Ramos (cell line): Measurements from ENCODE around the gene URI1.
"Not testable (repeated sequence)": the region's sequence is repeated elsewhere in the genome, so short reads cannot be mapped to it uniquely, and the experiment has no call there.

Experiments
- in situ Hi-C: fragments of 300-500 bp; cut with MboI; formaldehyde crosslinking; loops from one replicate; pipeline ENCODE4 v1.14.3; 2022; ENCODE audit warnings: low sequenced_read_pairs; ENCODE audit not compliant: unreplicated experiment

URI1 gene

DNA sequence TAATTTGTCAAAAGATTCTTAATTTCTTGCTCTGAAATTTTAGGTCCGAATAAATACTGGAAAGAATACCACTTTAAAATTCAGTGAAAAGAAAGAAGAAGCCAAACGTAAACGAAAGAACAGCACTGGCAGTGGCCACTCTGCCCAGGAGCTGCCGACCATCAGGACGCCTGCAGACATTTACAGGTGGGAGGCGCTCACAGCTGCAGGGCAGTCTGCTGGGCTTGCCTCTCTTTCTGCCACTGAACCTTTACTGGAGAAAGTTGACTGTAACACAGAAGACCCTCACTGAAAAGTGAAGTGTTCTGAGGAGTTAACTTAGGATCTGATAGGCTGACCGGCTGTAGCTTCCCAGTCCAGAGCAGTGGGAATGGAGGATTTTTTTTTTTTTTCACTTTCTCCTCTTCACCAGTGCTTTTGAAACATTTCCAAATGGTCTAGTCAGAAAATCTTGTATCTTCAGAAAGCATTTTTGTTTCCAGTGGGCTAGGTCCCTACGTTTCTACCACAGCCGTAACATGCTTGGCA is 69.1 kb downstream of the URI1 start:
- in situ Hi-C loops, result no loop called here

DNA sequence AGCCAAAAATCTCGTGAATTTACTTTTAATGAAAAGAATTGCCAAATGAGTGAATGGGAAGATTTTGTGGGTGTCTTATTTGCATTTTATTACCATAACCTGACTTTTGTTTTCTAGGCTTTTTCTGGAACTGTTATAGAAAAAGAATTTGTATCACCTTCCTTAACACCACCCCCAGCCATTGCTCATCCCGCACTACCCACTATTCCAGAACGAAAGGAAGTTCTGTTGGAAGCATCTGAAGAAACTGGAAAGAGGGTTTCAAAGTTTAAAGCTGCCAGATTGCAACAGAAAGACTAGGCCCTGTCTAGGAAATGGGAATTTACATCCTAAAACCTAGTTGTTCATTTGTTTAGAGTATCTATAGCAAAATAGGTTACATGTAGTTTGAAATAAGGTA is 72.7 kb downstream of the URI1 start:
- in situ Hi-C loops, result no loop called here

- in situ Hi-C loops, result no loop called here
Observed at GRCh38 chr19:30017172-30017571, 75.1 kb downstream of the URI1 start.

GRCh38 chr19:30020189-30020588 is 78.2 kb downstream of the URI1 start:
- in situ Hi-C loops, result no loop called here

DNA sequence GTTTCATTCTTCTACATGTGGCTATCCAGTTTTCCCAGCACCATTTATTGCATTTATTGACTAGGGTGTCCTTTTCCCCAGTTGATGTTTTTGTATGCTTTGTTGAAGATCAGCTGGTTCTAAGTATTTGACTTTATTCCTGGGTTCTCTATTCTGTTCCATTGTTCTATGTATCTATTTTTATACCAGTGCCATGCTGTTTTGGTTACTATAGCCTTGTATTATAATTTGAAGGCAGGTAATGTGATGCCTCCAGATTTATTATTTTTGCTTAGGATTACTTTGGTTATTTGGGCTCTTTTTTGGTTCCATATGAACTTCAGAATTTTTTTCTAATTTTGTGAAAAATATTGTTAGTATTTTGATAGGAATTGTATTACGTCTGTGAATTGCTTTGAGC is 80.6 kb downstream of the URI1 start:
- in situ Hi-C loops, result no loop called here

GRCh38 chr19:30023330-30023729 is 81.3 kb downstream of the URI1 start:
- in situ Hi-C loops, result no loop called here

GRCh38 chr19:30024091-30024490 is 82.1 kb downstream of the URI1 start:
- in situ Hi-C loops, result no loop called here

DNA sequence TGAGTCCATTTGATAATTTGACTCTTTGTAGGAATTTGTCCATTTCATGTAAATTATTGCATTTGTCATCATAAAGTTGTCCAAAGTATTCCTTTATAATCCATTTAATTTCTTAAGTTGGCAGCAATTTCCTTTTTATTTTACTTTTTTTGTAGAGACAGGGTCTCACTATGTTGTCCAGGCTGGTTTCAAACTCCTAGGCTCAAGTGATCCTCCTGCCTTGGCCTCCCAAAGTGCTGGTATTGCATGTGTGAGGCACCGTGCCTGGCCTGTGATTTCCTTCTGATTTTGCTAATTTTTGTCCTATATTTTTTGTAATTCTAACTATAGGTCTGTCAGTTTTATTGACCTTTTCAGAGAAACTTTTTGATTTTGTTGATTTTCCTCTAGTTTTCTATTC is 84.9 kb downstream of the URI1 start:
- in situ Hi-C loops, result no loop called here

- in situ Hi-C loops, result no loop called here
Observed at GRCh38 chr19:30028118-30028991, 86.3 kb downstream of the URI1 start.

DNA sequence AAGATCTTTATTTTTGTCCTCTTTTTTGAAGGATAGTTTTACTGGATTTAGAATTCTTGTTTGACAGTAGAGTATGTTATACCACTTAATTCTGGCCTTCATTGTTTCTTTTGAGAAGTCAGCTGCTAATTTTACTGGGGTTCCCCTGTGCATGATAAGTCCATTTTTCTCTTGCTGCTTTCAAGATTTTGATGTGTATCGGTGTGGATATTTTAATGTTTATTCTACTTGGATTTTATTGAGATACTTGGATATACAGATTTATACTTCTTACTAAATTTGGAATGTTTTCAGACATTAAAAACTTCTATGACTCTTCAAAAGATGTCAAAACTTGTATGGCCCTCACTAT is 86.9 kb downstream of the URI1 start:
- in situ Hi-C loops, result no loop called here

DNA sequence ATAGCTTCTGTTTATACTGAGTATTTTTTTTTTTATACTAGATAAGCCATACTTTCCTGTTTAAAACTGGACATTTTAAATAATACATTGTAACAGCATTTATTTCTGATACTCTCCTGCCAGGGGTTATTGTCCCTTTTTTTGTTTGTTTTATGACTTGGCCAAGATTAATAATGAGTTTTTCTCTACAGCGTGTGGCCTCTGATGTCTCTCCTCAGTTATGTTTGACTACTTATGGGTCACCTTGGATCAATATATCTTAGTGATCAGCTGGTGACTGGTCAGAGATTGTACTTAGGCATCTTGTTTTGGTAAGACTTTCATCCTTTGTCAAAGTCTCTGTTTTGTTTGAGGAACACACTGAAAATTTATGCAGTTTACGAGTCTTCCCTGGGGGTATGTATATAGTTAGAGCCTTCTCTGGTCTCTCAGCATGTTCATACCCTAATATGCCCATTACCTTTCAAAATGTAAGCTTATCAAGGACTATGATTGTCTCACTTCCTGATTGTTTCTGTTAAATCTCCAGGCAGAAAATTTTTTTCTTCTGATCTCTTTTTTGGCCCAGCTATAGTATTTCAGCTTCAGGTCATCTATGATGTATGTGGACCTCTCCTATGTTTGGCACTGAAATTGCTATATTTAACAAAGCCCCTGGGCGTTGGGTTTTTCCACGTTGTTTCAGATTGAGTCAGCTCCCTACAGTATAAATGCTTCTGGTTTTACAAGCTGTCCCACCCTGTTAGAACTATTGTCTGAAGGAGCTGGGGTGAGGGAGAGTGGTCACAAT is 87.9 kb downstream of the URI1 start:
- in situ Hi-C loops, result no loop called here

DNA sequence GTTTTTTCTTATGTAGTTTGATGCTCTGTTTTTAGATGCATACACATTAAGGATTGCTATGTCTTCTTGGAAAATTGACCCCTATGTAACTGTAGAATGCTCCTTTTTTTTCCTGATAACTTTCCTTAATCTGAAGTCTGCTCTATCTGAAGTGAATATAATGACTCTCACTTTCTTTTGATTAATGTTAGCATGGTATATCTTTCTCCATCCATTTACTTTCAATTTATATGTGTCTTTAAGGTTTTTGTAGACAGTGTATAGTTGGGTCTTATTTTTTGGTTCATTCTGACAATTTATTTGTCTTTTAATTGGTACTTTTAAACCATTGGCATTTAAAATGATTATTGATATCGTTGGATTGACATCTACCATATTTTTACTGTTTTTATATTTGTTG is 92.3 kb downstream of the URI1 start:
- in situ Hi-C loops, result no loop called here

DNA sequence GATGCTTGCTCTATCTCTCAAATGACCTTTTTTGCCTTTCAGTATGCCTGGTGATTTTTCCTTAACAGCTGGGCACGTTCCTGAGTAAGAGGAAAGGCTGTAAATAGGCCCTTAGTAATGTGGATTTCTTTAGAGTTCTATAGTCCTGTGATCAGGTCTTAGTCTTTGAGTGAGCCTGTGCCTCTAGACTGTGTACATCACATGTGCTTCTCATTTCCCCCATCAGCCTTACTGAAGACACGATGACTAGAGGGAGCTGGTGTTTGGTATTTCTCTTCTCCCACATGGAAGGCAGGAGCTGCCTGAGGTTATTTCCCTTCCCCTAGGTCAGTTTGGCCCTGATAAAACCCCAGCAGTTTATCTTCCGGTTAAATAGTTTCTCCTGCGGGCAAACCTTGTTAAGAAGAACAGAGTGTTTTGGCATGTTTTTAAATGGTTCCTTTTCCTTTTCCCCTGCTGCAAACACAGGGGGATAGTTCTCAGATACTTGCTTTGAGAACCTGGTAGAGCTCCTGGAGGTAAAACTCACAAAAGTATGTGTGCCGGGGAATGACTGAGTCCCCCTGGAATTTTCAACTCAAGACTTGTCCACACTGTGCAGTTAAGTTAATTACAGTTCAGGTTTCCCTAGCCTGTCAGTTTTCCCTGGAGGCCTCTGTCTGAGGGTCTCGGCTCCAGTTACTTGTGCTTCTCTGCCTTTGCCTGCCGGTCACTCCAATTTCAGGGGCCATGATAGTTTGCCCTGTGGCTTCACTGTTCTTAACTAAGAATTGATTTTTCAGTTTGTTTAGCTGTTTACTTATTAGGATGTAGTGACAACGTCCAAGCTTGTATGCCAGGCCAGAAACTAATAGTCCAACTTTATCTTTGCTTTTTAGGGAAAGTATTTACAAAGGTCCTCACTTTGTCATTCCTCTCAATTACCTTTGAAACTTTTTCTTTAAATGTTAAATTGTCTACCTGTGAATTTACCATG is 94.4 kb downstream of the URI1 start:
- in situ Hi-C loops, result no loop called here

DNA sequence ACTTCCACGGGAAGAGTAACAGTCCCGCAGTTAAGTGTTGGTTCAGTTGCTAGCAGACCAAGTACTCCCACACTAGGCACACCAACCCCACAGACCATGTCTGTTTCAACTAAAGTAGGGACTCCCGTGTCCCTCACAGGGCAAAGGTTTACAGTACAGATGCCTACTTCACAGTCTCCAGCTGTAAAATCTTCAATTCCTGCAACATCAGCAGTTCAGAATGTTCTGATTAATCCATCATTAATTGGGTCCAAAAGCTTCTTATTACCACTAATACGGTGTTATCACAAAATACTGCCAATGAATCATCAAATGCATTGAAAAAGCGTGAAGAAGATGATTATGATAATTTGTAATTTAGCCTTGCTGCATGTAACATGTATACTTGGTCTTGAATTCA is 95.8 kb downstream of the URI1 start:
- in situ Hi-C loops, result no loop called here

DNA sequence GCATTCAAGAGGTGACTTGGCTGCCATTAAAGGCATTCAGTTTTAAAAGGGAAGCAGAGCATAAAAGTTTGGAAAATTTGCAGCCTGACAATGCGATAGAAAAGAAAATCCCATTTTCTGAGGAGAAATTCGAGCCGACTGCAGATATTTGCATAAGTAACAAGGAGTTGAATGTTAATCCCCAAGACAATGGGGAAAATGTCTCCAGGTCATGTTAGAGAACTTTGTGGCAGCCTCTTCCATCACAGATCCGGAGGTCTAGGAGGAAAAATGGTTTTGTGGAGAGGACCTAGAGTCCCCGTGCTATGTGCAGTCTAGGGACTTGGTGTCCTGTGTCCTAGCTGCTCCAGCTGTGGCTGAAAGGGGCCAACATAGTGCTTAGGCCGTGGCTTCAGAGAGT is 99.9 kb downstream of the URI1 start:
- in situ Hi-C loops, result not testable (repeated sequence)

- in situ Hi-C loops, result not testable (repeated sequence)
Observed at GRCh38 chr19:30043008-30043407, 101.0 kb downstream of the URI1 start.

GRCh38 chr19:30044273-30045248 is 102.5 kb downstream of the URI1 start:
- in situ Hi-C loops, result no loop called here

DNA sequence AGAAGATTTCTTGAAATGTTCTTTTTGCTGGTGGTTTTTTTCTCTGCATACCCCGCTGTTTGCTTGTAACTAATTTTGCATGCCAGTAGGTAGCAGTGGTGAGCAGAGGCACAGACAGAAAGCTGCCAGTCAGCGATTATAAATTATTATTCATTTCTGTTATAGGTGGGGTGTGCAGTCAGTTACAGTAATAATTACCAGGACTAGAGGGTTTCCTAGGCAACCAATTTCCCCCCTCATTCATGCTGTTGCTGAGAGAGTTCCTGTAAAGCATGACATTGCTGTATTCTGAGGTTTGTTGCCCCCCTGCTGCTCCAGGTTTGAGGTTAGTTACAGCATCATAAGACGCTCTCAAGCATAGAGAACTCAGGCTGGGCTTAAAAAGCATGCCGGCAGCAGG is 104.5 kb downstream of the URI1 start:
- in situ Hi-C loops, result no loop called here

GRCh38 chr19:30047432-30047831 is 105.4 kb downstream of the URI1 start:
- in situ Hi-C loops, result no loop called here
